OCI-LY3 (cell line): Measurements from ENCODE around the gene SIGLEC6.

ENCODE experiments used
- CTCF ChIP-seq: fragments of 200-600, 300-600 bp; sonication (generic); IDR thresholded peaks from 2 replicates; pipeline ENCODE4 v1.5.1; 2014; ENCODE audit warnings: antibody characterized with exemption, low read length, low read depth
- EZH2phosphoT487 ChIP-seq: fragments of 200-600 bp; shearing (Covaris generic); IDR thresholded peaks from 2 replicates; pipeline ENCODE4 v1.6.1; 2018; ENCODE audit warnings: antibody characterized with exemption, mixed run types, low read depth

GRCh38 chr19:51472607-51473006 is 58.9 kb downstream of the SIGLEC6 start:
- no peak for TF ChIP-seq EZH2phosphoT487
- TF ChIP-seq CTCF = no peak
